OCI-LY1 (cell line): ENCODE measurements around the gene ZNF768.

Experiments
- H2AFZ ChIP-seq: fragments of 200-600 bp; sonication (generic), shearing (Covaris generic); 2 replicates; pipeline ENCODE4 v1.6.0; 2014; ENCODE audit warnings: antibody characterized with exemption, mild to moderate bottlenecking, low read length
- H3F3A ChIP-seq: fragments of 200-600 bp; sonication (generic), shearing (Covaris generic); 2 replicates; pipeline ENCODE4 v1.6.0; 2014; ENCODE audit warnings: mild to moderate bottlenecking, antibody characterized with exemption, low read length, moderate library complexity; ENCODE audit not compliant: insufficient read depth
- H3K27ac ChIP-seq: fragments of 200-600 bp; sonication (generic); 2 replicates; pipeline ENCODE4 v1.5.1; 2014; ENCODE audit warnings: low read length, mixed run types, mild to moderate bottlenecking, low read depth; ENCODE audit not compliant: poor library complexity, severe bottlenecking
- H3K27me3 ChIP-seq: fragments of 200-600 bp; sonication (generic); 2 replicates; pipeline ENCODE4 v1.6.0; 2014; ENCODE audit warnings: antibody characterized with exemption, mild to moderate bottlenecking, low read length, moderate library complexity; ENCODE audit not compliant: insufficient read depth
- H3K36me3 ChIP-seq: fragments of 200-600 bp; sonication (generic); 2 replicates; pipeline ENCODE4 v1.6.1; 2014; ENCODE audit warnings: mild to moderate bottlenecking, antibody characterized with exemption, low read length, moderate library complexity, mixed read lengths; ENCODE audit not compliant: insufficient read depth
- H3K4me1 ChIP-seq: fragments of 200-600 bp; sonication (generic); 2 replicates; pipeline ENCODE4 v1.5.1; 2014; ENCODE audit warnings: mild to moderate bottlenecking, low read length, moderate library complexity; ENCODE audit not compliant: insufficient read depth, severe bottlenecking
- H3K4me2 ChIP-seq: fragments of 200-600 bp; sonication (generic), shearing (Covaris generic); 2 replicates; pipeline ENCODE4 v1.6.1; 2014; ENCODE audit warnings: low read length
- H3K4me3 ChIP-seq: fragments of 200-600 bp; sonication (generic); 2 replicates; pipeline ENCODE4 v1.5.1; 2014; ENCODE audit warnings: low read length, low read depth, mild to moderate bottlenecking, mixed read lengths; ENCODE audit not compliant: poor library complexity, severe bottlenecking
- H3K79me2 ChIP-seq: fragments of 200-600 bp; shearing (Covaris generic); 2 replicates; pipeline ENCODE4 v1.6.1; 2016; ENCODE audit warnings: mixed run types, low read length, mixed read lengths; ENCODE audit not compliant: insufficient read depth
- H3K9ac ChIP-seq: fragments of 200-600 bp; sonication (generic), shearing (Covaris generic); 2 replicates; pipeline ENCODE4 v1.6.1; 2014; ENCODE audit warnings: mild to moderate bottlenecking, low read length, mixed read lengths
- H3K9me2 ChIP-seq: fragments of 200-600 bp; sonication (generic), shearing (Covaris generic); 2 replicates; pipeline ENCODE4 v1.6.1; 2014; ENCODE audit warnings: low read depth, mild to moderate bottlenecking, low read length, mixed read lengths
- H3K9me3 ChIP-seq: fragments of 200-600 bp; shearing (Covaris generic); 2 replicates; pipeline ENCODE4 v1.6.1; 2014; ENCODE audit warnings: low read length, mixed read lengths
- H4K20me1 ChIP-seq: fragments of 200-600 bp; sonication (generic), shearing (Covaris generic); 2 replicates; pipeline ENCODE4 v1.6.0; 2016; ENCODE audit warnings: mild to moderate bottlenecking, low read length; ENCODE audit not compliant: insufficient read depth
- EZH2 ChIP-seq: fragments of 200-600 bp; sonication (generic), shearing (Covaris generic); IDR thresholded peaks from 2 replicates; pipeline ENCODE4 v1.8.0; 2017; ENCODE audit warnings: borderline replicate concordance, mixed run types, mild to moderate bottlenecking, antibody characterized with exemption, low read length, moderate library complexity, mixed read lengths
- TF ChIP-seq, protein P1 (sequence below): fragments of 200-600 bp; sonication (generic), shearing (Covaris generic); IDR thresholded peaks from 2 replicates; pipeline ENCODE4 v1.5.1; 2017; ENCODE audit warnings: mild to moderate bottlenecking, antibody characterized with exemption, low read length, moderate library complexity, mixed read lengths

The ZNF768 gene

DNA sequence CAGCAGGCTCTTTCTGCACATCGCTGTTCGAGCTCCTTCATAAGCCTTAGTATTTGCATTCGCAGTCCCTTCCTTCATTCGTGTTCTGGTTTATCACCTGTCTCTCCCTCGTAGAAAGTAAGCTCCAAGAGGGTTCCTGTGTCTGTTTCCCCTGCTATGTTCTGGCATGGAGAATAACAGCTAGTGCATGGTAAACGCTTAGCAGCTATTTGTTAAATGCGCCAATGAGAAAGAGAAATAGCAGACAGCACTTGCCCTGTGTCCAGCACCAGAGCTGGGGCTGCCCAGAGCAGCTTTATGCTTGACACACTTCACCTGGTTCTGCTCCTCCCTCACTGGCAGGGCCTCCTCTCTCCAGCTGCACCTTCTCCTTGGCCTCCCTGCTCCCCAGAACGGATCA lies 39.6 kb upstream of the ZNF768 start:
- Histone ChIP-seq H3F3A (no peaks in the 10 kb centered on the region), H3K27me3 (no peaks in the 10 kb centered on the region), H3K4me1 (peaks cover 31% of the 10 kb centered on the region), H3K9me3 (no peaks in the 10 kb centered on the region), H3K4me2 (no peak overlapping the region), H4K20me1 (no peaks in the 10 kb centered on the region), H3K9ac (no peak overlapping the region), H3K79me2 (no peaks in the 10 kb centered on the region), H3K36me3 (no peaks in the 10 kb centered on the region), H3K4me3 (no peak overlapping the region), H3K9me2 (no peaks in the 10 kb centered on the region), H2AFZ (no peak overlapping the region), H3K27ac (no peak overlapping the region)
- TF ChIP-seq, protein P1, sequence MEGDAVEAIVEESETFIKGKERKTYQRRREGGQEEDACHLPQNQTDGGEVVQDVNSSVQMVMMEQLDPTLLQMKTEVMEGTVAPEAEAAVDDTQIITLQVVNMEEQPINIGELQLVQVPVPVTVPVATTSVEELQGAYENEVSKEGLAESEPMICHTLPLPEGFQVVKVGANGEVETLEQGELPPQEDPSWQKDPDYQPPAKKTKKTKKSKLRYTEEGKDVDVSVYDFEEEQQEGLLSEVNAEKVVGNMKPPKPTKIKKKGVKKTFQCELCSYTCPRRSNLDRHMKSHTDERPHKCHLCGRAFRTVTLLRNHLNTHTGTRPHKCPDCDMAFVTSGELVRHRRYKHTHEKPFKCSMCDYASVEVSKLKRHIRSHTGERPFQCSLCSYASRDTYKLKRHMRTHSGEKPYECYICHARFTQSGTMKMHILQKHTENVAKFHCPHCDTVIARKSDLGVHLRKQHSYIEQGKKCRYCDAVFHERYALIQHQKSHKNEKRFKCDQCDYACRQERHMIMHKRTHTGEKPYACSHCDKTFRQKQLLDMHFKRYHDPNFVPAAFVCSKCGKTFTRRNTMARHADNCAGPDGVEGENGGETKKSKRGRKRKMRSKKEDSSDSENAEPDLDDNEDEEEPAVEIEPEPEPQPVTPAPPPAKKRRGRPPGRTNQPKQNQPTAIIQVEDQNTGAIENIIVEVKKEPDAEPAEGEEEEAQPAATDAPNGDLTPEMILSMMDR, result no peak
- no peak for TF ChIP-seq EZH2

DNA sequence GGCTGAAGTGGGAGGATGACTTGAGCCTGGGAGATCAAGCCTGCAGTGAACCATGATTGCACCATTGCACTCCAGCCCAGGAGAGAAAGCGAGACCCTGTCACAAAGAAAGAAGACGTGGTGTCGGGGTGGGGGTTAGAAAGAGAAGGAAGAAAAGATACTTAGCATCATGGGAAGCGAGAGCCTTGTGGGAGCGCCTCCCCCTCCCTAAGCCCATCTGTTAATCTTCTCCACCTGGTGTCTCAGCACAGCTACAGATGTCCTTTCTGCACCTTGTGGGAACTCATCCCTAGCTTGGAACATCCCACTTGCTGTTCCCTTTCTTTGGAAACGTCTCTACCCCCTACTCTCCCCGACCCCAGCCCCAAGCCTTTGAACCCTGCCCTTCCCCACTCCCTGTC lies 39.2 kb upstream of the ZNF768 start:
- no peak overlapping the region for H3K9ac ChIP-seq
- no peaks in the 10 kb centered on the region for H4K20me1 ChIP-seq
- no peak overlapping the region for H2AFZ ChIP-seq
- H3K4me2 ChIP-seq, result no peak overlapping the region
- no peaks in the 10 kb centered on the region for H3K79me2 ChIP-seq
- H3K27ac ChIP-seq, result no peak overlapping the region
- no peaks in the 10 kb centered on the region for H3K9me3 ChIP-seq
- TF ChIP-seq EZH2, result no peak
- TF ChIP-seq, protein P1, result no peak
- no peaks in the 10 kb centered on the region for H3K9me2 ChIP-seq
- H3K4me3 ChIP-seq, result no peak overlapping the region
- H3F3A ChIP-seq, result no peaks in the 10 kb centered on the region
- no peaks in the 10 kb centered on the region for H3K36me3 ChIP-seq
- H3K27me3 ChIP-seq, result no peaks in the 10 kb centered on the region
- H3K4me1 ChIP-seq, result peaks cover 28% of the 10 kb centered on the region

DNA sequence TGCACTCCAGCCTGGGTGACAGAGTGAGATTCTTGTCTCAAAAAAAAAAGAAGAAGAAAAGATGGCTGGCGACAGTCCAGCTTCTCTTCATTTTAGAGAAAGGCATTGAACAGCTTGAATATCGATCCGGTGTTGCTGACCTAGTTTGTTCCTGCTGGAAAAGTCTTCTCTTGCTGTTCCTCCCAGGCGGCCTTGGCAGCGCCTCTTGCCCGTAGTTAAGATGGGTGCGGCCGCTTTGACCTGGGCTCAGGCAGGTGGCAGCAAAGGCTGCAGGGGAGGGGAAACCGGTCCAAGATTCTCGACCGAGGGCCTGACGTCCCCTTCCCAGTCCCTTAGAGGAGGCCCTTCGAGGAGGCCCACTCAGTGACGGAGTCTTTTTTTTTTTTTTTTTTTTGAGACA lies 35.7 kb upstream of the ZNF768 start:
- TF ChIP-seq, protein P1, result peak; percentile 8; the same call in 1 of the 2 replicates
- no peak for TF ChIP-seq EZH2
- Histone ChIP-seq H3K79me2 (0 out of 2 replicates have a peak, but pooled peaks cover 4% of the 10 kb centered on the region), H3K4me1 (peaks cover 25% of the 10 kb centered on the region), H3F3A (0 out of 2 replicates have a peak, but pooled peaks cover 3% of the 10 kb centered on the region), H3K9me3 (no peaks in the 10 kb centered on the region), H4K20me1 (no peaks in the 10 kb centered on the region), H3K4me3 (peak overlapping the region; percentile 57), H3K4me2 (peak overlapping the region; percentile 63), H3K9me2 (no peaks in the 10 kb centered on the region), H3K9ac (peak overlapping the region; percentile 60; the same call in 1 of the 2 replicates), H3K27ac (no peak overlapping the region), H3K27me3 (no peaks in the 10 kb centered on the region), H2AFZ (no peak overlapping the region), H3K36me3 (no peaks in the 10 kb centered on the region)
